ENCODE results near the gene MYF6.

- no peak for TF ChIP-seq POLR2A (IDR thresholded peaks at IDR 0.05; ENCODE audit: borderline replicate concordance, extremely low read depth, insufficient read depth, insufficient read length)
- no peak for TF ChIP-seq EZH2 (IDR thresholded peaks at IDR 0.05)
- TF ChIP-seq ZNF274 (IDR thresholded peaks at IDR 0.05; ENCODE audit: low read depth, low read length), result no peak
- no peak for TF ChIP-seq CTCF (IDR thresholded peaks at IDR 0.05 in 2 of 3, conservative IDR thresholded peaks at IDR 0.05 in 1 of 3; ENCODE audit: borderline replicate concordance in 1 of 3, insufficient read depth in 1 of 3, low read depth in 2 of 3, low read length in 2 of 3)
- no peak for TF ChIP-seq TCF7L2 (IDR thresholded peaks at IDR 0.05; ENCODE audit: borderline replicate concordance, extremely low read depth, insufficient read depth, insufficient read length)
- no peak for TF ChIP-seq POLR2AphosphoS5 (IDR thresholded peaks at IDR 0.05; ENCODE audit: low read depth, low read length)
Measured at GRCh38 chr12:80717856-80718255, 10.4 kb downstream of the MYF6 start.
